Hematopoietic multipotent progenitor cell treated with erythropoietin and hydrocortisone succinate and interleukin-3 and kit ligand, for 4 days (in vitro differentiated cells): Measurements from ENCODE around the gene MCAT.
"Not testable (repeated sequence)": the region's sequence is repeated elsewhere in the genome, so short reads cannot be mapped to it uniquely, and the experiment has no call there.

Experiments
- DNase-seq: peaks from one replicate; pipeline ENCODE4 v3.0.0-alpha.2; 2015

MCAT gene

DNA sequence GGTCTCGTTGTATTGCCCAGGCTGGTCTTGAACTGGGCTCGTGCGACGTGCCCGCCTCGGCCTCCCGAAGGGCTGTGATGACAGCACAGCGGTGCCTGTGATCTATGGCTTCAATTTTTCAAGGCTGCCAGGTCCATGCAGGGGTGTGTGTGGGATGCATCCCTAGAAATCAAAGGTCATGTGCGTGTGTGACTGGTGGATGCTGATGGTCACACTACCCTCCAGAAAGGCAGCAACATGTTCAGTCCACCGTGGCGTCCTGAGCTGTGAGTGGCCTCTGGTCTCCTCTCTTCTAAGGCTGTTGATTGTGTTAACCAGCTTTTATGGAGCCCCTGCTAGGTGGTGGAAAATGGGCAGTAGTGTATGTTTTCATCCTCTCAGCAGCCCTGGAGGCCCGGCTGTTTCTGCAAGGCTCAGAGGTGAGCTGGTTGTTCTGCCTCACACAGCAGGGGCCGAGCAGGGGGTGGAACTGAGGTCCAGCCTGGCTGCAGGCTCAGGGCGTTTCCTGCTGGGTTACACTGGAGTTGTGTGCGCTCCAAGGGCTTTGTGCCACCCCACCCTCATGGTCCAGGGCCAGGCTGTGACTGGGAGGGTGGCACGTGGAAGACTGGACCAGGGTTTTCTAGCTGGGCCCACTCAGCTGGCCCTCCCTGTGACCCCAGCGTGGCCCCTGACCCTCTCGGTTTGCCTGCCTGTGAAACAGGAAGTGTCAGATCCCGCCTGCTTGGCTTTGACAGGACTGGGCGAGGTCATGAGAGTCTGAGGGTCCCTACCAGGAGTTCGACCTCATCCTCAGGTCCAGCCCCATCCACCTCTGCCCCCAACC lies 25.0 kb downstream of the MCAT start:
- no peak for DNase-seq

- no peak for DNase-seq
These were observed 26.3 kb downstream of the MCAT start for GRCh38 chr22:43116932-43117331.

DNA sequence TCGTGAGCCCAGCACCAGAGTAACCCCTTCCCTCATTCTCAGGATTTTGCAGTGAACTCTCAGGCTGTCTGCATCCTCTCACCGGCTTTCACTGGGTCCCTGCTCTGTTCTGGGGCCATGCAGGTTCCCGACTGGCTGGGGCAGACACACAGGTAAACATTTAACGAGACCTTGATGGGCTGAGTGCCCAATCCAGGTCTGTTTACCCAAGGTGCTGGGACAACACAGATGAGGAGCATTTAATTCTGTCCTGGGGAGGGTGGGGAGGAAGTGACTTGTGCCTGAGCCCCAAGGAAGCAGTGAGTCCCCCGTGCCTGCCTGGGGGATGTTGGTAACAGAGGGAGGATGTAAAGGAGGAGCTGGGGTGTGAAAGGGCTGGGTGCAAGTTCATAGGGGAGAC lies 28.2 kb downstream of the MCAT start:
- DNase-seq = no peak

DNA sequence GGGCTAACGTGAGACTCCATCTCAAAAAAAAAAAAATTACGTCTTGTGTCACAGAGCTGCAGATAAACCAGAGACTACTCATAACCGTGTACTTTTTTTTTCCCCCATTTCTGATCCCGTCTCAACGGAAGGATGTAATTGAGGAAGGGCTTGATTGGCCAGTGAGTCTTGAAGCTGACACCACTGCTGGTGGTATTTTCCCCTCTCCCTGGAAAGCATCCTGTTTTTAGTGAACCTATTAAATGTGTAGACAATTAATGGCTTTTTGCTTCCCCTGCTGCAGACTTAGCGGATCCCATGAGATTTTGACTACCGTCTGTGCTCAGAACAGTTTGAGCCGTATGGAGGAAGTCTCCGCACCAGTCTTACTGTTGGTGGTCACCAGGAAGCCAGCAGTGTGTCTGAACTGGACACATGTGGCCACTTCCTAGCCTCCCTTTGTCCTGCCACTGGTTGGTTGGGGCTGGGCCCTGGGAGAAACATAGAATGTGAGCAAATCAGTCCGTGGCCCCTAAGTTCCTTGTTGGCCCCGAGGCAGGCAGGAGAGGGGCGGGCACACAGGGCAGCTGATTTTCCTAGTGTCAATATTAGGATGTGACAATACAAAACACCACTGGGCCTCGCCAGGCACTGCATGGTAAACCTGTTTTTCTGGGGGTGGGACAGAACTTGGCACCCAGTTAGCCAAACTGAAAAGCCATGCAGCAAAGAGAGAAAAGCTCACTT lies 29.5 kb downstream of the MCAT start:
- no peak for DNase-seq

- no peak for DNase-seq
These were observed 32.1 kb downstream of the MCAT start for GRCh38 chr22:43110927-43111623.

GRCh38 chr22:43110444-43110926 lies 32.7 kb downstream of the MCAT start, which contains the start of gene BIK:
Gene BIK, plus strand, starts transcription at chr22:43110750. Its CDS starts 13,273 bp downstream, at chr22:43124023.
- peak; percentile 90 for DNase-seq

DNA sequence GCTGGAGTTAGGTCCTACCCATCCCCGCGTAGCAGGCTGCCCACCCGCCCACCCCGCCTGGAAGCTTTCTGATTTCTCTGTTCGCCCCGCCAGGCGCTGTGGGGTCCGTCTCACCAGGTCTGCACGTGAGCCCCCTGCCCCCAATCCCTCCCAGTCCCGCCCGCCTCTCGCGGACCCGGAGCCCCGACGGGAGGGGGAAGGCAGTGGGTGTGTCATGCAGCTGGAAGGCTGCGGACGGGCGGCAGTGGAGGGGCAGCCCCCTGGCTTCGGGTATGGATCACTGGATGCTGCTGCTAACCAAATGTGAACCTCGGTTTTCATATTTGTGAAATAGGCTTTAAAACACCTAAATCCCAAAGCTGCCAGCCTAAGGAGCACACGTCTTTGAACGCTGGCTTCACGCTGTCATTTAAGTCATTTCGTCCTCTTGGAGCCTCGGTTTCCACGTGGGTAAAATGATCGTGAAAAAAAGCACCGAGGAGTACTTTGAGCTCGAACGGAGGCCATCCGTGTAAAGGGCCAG lies 33.2 kb downstream of the MCAT start:
- DNase-seq = no peak

DNA sequence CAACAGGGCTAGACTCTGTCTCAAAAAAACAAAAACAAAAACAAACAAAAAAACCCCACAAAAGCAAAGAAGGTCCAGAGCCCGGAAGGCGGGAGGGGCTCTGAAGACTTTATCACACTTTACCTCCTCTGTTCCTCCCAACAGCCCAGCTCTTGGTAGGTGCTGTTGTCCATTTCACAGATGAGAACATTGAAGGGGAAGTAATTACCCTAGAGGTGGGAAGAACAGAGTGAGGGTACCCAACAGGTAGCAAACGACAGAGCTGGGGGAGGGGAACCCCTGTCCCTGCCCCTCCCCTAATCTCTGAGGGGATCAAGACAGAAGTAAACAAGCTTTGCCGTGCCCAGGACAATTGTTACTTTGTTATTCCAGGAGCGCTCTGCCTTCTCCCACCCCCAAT lies 33.7 kb downstream of the MCAT start:
- no peak for DNase-seq

- no peak for DNase-seq
These were observed 36.9 kb downstream of the MCAT start for GRCh38 chr22:43106302-43106701.

DNA sequence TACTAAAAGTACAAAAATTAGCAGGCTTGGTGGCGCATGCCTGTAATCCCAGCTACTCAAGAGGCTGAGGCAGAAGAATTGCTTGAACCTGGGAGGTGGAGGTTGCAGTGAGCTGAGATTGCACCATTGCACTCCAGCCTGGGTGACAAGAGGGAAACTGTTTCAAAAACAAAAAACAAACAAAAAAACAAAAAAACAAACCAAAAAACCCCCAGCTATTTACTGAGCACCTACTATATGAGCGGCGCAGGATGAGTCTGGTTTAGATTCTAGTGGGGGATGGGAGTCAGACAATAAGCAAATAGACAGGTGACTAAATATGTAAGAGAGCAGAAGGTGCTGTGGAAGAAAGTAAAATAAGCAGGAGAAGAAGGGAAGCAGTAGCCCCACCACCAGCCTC lies 38.2 kb downstream of the MCAT start:
- DNase-seq = not testable (repeated sequence)

DNA sequence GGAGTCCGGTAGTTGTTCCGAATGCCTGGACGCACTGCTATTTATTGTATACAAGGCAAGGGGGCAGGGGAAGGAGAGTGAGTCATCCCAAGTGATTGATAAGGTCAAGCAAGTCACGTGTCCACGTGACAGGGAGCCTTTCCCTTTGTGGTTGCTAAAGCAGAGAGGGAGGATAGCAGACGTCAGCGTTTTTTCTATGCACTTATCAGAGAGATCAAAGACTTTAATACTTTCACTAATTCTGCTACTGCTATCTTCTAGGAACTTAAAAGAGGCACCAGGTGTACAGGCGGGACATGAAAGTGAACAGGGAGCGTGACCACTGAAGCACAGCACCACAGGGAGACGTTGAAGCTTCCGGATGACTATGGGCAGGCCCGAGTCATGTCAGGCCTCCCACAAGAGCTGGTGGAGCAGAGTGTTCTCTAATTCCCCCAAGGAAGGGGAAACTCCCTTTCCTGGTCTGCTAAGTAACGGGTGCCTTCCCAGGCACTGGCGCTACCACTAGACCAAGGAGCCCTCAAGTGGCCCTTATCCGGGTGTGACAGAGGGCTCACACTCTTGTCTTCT lies 39.1 kb downstream of the MCAT start:
- peak; percentile 88 for DNase-seq

DNA sequence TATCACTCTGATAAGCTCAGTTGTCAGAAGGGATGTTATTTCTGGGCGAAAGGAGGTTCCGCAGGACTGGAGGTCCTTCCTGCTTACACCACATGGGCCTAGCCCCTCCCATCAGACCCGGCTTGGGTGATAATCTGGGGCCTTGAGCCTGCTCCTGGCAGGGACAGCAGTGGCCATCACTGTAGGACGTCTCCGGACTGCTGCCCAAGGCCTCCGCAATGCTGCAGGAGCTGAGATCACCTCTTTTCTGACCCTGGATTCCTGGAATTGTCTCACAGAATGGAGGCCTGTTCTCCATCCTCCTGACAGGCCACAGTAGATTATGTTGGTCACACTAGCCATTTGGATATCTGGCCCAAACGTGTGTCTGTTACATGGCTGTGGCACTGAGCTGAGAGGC lies 41.9 kb downstream of the MCAT start:
- no peak for DNase-seq

DNA sequence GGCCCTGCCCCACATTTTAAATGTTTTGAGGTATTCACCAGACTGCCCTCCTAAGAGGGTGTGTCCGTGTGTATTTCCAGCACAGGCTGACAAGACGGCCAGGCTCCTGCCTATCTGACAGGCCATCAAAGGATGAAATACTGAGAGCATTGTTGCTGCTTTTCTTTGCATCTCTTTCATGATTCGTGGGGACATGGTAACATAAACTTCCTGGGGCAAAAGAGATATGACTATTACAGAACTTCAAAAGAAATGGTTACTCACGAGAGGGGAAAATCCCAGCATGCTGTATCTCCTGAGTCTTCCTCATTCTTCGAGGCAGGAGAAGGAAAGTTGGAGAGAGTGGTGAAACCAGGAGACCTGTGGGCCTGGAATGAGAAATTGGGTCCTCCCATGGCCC lies 43.0 kb downstream of the MCAT start:
- DNase-seq = no peak

DNA sequence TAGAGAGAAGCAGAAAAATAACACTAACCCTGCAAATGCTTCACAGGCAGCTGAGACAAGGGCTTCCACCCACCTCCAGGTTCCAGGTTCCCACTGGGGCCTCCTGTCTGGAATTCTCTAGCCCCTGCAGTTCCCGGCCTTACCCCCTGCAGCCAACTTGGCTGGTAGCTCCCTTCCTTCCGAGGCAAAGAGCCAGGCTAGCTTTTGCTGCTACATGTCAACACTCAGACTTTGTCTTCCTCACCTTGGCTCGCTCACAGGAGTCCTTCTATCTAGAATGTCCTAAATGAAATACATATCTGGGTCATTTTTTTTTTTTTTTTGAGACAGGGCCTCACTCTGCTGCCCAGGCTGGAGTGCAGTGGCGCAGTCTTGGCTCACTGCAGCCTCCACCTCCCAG lies 44.1 kb downstream of the MCAT start:
- DNase-seq = no peak

DNA sequence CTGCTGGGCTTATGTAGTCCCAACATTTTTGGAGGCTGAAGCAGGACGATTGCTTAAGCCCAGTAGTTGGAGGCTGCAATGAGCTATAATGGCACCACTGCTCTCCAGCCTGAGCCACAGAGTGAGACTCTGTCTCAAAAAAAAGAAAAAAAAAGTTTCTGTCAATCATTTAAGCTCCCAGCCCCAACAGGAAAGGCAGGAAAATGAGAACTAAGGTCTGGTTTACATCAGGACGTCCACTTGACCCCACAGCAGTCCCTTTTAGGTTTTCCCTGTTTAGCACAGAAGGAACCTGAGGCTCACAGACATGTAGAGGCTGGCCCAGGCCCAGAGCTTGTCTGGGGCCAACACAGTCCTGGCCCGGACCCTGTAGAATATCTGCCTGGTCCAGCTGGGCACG lies 44.8 kb downstream of the MCAT start:
- no peak for DNase-seq

DNA sequence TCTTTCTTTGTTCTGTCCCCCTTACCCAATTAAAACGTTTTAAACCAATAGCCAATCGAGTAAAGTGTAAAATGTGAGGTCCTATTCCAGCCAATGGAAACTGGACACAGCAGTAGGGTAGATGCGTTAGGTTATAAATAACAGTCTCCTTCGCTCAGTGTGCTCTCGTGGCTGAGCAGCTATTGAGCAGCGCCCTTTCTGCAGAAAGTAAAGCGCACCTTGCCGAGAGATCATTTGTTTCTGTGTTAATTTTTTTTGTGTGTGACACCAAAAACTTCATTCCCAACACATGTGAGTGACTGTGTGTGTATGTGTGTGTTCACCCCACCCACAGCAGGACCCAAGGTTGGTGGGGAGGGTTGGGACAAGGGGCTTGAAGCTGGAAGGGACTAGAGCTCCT lies 46.8 kb downstream of the MCAT start:
- DNase-seq = no peak

DNA sequence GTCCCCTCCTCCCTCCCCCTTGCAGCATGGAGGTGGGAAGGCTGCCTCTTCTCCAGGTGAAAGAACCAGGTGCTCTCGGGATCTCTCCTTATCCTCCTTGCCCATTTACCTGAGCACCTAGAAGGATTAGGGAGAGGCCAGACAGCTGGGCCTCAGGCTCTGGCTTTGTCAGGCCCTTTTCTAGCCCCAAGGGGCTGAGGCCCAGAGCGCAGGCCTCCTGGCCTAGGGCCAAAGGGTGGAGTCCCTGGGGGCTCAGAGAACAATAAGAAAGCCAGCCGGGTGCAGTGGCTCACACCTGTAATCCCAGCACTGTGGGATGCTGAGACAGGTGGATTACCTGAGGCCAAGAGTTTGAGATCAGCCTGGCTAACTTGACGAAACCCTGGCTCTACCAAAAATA lies 48.6 kb downstream of the MCAT start:
- no peak for DNase-seq

- peak; percentile 59 for DNase-seq
These were observed 49.1 kb downstream of the MCAT start for GRCh38 chr22:43094085-43094484.

- peak; percentile 50 for DNase-seq
These were observed 51.1 kb downstream of the MCAT start for GRCh38 chr22:43092085-43092484.

DNA sequence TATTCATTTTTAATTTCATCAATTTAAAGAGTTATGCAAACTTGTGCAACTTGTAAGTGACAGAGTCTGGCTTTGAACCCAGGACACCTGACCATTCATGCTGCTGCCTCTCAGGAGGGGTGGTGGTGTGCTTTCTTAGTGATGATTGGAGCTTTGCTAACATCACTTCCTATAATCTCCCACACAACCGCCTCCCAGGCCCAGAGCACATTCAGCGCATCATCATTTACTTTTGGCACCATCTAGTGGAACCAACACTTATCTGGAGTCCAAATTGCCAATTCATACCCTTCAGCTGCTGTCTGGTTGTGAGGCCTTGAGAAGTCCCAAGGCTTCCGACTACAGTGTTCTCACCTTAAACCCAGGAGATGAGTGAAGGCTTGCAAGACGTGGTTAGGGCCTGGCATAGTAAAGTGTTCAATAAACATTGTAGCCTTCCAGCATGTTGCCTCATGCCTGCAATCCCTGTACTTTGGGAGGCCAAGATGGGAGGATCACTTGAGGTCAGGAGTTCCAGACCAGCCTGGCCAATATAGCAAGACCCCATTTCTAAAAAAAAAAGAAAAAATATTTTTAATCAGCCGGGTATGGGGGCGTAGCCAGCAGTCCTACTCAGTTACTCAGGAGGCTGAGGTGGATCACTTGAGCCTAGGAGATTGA lies 52.9 kb downstream of the MCAT start:
- DNase-seq = peak; percentile 97

DNA sequence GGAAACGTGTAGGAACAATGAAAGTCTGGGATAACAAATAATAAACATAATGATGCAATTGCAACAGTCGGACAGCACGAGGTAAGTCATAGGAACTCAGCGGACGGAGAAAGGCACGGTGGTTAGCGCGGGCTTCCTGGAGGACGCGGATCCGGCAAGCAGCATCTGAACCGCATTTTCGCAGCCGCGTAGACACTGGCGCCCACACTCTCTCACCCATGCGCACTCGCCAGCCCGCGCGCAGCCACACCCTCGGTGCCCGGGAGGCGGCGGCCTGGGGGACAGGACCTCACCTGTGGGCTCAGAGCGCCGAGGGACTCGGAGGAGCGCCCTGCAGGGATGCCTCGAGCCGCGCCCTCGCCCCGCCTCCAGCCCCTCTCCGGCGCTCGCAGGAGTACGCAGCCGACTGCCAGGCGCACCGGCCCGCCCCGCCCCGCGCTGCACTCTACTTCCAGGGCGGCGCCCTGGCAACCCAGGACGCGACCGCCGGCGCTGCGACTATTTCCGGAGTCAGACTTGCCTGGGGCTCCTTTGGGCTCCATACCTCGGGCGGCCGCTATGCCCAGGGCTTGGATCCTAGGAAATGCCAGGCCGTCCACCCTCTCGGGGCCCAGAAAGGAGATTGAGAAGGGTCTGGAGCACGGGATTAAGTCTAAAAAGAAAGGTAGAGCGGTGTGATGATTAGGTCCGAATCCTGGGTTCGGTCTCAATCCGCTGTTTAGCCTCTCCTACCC lies 54.0 kb downstream of the MCAT start, which contains the start of gene TTLL1:
TTLL1 (minus strand) TSS at position 408 of the 734 bp plus-strand sequence. CDS start 13,805 bp downstream, outside the sequence.
- DNase-seq = peak; percentile 96

DNA sequence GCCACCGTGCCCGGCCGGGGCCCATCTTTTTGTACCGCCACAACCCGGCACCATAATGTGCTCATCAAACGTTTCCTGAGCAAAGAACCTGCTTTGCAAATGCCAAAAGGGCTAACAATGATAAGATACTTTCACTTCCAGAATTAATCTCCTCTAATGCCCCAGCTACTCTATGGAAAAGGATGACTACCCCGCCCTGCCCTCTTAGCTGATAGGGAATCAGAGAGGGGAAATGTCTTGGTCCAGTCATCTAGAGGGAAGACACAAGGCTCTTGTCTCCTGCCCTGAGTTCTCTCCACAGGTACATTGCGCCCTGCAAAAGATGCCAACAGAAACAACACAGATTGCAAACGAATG lies 54.6 kb downstream of the MCAT start:
- no peak for DNase-seq
